ENCODE data around the gene NR2F1-AS1. TPM values are rescaled to one million over a fixed set of nuclear protein-coding genes. Genes with fewer than 3 reads are reported as not detected.

NR2F1-AS1 gene
- total and polyA plus RNA-seq, 9 of the 15 experiments (the other 6 are each of a cell fraction or from before 2014, with no cell fraction given) = not detected

DNA sequence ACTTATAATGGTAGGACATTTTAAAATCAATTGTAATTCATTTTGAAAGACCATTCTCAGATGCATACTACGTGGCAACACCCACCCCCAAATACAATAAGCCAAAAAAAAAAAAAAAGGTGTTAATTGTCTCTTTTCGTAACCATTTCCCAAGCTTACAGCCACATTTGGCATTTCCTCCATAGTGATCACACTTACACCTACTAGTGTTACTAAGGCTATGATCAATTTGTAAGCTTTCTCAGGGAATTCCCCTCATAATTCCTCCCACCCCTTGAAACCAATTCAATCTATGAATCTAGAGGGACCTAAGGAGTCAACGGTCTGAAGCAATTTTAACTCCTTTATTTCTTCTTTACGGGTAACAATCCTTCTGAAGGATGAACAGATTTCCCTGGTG is 42.1 kb upstream of the NR2F1-AS1 start (continued):
- no peak for TF ChIP-seq NR2C1 (IDR thresholded peaks at IDR 0.05)
- TF ChIP-seq NR2C1 (tag; IDR thresholded peaks at IDR 0.05) = no peak
- no peak for TF ChIP-seq FOXK1 (CRISPR knock-in tag; IDR thresholded peaks at IDR 0.05; ENCODE audit: borderline replicate concordance)

DNA sequence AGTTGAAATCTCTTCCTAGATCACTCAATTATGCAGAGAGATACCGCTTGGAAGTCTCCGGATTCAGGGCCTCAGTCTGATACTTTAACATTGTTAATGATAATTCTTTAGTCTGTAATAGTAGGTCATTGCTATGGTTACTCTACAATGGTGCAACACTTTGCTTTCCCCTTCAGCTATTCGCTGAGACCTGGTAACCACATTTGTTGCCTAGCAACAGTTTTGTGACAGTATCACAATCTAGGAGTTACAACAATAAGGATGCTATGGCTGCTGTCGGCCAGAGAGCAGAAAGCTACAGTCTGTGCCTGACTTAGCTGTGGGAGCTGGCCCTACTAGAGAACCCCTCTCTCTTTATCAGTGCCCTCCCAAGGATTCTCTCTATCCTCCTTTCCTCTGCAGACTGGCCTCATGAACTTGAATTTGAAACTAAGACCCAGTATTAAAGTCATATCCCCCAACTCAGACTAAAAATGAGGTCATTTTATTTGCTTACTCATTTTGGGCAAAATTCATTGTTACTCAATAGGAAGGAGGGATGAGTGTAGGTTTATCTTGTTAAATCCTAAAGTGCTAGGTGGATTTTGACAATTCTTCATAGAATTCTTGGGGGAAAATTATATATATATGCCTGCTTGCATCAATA is 41.3 kb upstream of the NR2F1-AS1 start:
- intact Hi-C loops (cut with micrococcal nuclease) = no loop called here
- no TSS peak for BruUV-seq (replicated peaks)

DNA sequence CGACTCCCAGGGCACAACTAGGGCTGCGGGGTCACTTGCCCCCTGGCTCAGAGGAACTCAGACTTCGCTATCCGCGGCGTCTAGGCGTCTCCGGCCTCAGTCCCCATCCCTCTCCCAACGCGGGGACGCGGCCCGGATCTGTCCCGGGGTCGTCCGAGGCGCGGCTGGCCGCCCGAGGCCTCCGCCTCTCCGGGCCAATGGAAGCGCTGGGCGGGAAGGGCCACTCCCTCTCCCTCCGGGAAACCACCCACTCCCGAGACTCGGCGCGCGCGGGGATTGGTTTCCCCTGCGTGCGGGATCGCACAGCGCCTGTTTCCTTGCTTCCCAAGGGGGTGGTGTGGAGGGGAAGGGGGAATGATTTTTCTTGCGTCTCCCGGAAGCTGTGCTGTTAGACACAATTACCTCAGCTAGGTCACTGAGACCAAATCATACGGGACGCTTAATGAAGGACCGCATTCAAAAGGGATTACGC is 40.3 kb upstream of the NR2F1-AS1 start:
- no peak overlapping the region for H3K27ac ChIP-seq (ENCODE audit: extremely low read depth, low read depth, low read length)
- no peak overlapping the region for H3K4me2 ChIP-seq (ENCODE audit: insufficient read depth, low read length)
- BruUV-seq (replicated peaks) = no TSS peak
- no peaks in the 10 kb centered on the region for H3K36me3 ChIP-seq (ENCODE audit: control insufficient read depth, insufficient read depth, low read length)
- POLR2A ChIA-PET = no interaction called here
- no peak overlapping the region for H2AFZ ChIP-seq (ENCODE audit: low read depth, low read length)
- H3K9me1 ChIP-seq (ENCODE audit: control insufficient read depth, insufficient read depth, low read length) = no peaks in the 10 kb centered on the region
- in situ Hi-C loops (cut with MboI) = no loop called here
- H3K79me2 ChIP-seq (ENCODE audit: control insufficient read depth, insufficient read depth, low read length) = no peaks in the 10 kb centered on the region
- CTCF ChIA-PET (ENCODE audit: low intra/inter-chr PET ratio) = no interaction called here
- no peaks in the 10 kb centered on the region for H3K9me3 ChIP-seq (replicated peaks; ENCODE audit: control insufficient read depth, insufficient read depth, low read depth, low read length)
- 57% methylated on average over 38 of the region's 41 CpGs for WGBS (ENCODE audit: insufficient coverage, low coverage, missing lambda C conversion rate)
- H3K27me3 ChIP-seq (ENCODE audit: control insufficient read depth in 2 of 2, insufficient read depth in 2 of 2, low read length in 2 of 2) = no peaks in the 10 kb centered on the region
- H3K4me1 ChIP-seq (replicated peaks in 1 of 2; ENCODE audit: control insufficient read depth in 2 of 2, insufficient read depth in 2 of 2, low read length in 2 of 2) = peaks cover 0 to 6% of the 10 kb centered on the region in 2 experiments; a peak in 1 of 5 replicates
- ATAC-seq (no peak), DNase-seq (ENCODE audit: extremely low read depth in 1 of 4, low spot score in 3 of 4) (no peak), FAIRE-seq (no peak)
- intact Hi-C loops (cut with micrococcal nuclease) = no loop called here
- no peaks in the 10 kb centered on the region for H4K20me1 ChIP-seq (replicated peaks; ENCODE audit: control insufficient read depth, insufficient read depth, low read length)
- H3K4me3 ChIP-seq = no peak overlapping the region
- no peak for TF ChIP-seq RFX1 (IDR thresholded peaks at IDR 0.05)
- no peak for TF ChIP-seq CCAR2 (IDR thresholded peaks at IDR 0.05; ENCODE audit: low read depth, low read length)
- no peak for TF ChIP-seq CREM (IDR thresholded peaks at IDR 0.05; ENCODE audit: low read depth)
- no peak for TF ChIP-seq TGIF2 (CRISPR knock-in tag; IDR thresholded peaks at IDR 0.05)
- TF ChIP-seq, protein P1, sequence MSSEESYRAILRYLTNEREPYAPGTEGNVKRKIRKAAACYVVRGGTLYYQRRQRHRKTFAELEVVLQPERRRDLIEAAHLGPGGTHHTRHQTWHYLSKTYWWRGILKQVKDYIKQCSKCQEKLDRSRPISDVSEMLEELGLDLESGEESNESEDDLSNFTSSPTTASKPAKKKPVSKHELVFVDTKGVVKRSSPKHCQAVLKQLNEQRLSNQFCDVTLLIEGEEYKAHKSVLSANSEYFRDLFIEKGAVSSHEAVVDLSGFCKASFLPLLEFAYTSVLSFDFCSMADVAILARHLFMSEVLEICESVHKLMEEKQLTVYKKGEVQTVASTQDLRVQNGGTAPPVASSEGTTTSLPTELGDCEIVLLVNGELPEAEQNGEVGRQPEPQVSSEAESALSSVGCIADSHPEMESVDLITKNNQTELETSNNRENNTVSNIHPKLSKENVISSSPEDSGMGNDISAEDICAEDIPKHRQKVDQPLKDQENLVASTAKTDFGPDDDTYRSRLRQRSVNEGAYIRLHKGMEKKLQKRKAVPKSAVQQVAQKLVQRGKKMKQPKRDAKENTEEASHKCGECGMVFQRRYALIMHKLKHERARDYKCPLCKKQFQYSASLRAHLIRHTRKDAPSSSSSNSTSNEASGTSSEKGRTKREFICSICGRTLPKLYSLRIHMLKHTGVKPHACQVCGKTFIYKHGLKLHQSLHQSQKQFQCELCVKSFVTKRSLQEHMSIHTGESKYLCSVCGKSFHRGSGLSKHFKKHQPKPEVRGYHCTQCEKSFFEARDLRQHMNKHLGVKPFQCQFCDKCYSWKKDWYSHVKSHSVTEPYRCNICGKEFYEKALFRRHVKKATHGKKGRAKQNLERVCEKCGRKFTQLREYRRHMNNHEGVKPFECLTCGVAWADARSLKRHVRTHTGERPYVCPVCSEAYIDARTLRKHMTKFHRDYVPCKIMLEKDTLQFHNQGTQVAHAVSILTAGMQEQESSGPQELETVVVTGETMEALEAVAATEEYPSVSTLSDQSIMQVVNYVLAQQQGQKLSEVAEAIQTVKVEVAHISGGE (CRISPR knock-in tag; IDR thresholded peaks at IDR 0.05) = peak in 1 of 3 experiments; percentile 55; a peak in 1 of 6 replicates
- no peak overlapping the region for H3K9ac ChIP-seq (ENCODE audit: insufficient read depth in 1 of 2, low read depth in 2 of 2, low read length in 2 of 2)

More for the DNA sequence above, 41.3 kb upstream of the NR2F1-AS1 start:
- CTCF ChIA-PET (ENCODE audit: low intra/inter-chr PET ratio) = no interaction called here
- FAIRE-seq = no peak
- ATAC-seq = no peak
- peaks cover 0 to 6% of the 10 kb centered on the region in 2 experiments; a peak in 1 of 5 replicates for H3K4me1 ChIP-seq (replicated peaks in 1 of 2; ENCODE audit: control insufficient read depth in 2 of 2, insufficient read depth in 2 of 2, low read length in 2 of 2)
- H2AFZ ChIP-seq (ENCODE audit: low read depth, low read length) = no peak overlapping the region
- H3K9ac ChIP-seq (ENCODE audit: insufficient read depth in 1 of 2, low read depth in 2 of 2, low read length in 2 of 2) = no peak overlapping the region
- H4K20me1 ChIP-seq (replicated peaks; ENCODE audit: control insufficient read depth, insufficient read depth, low read length) = no peaks in the 10 kb centered on the region
- H3K36me3 ChIP-seq (ENCODE audit: control insufficient read depth, insufficient read depth, low read length) = no peaks in the 10 kb centered on the region
- no peak for DNase-seq (ENCODE audit: extremely low read depth in 1 of 4, low spot score in 3 of 4)
- H3K4me3 ChIP-seq = no peak overlapping the region
- H3K79me2 ChIP-seq (ENCODE audit: control insufficient read depth, insufficient read depth, low read length) = no peaks in the 10 kb centered on the region
- H3K27ac ChIP-seq (ENCODE audit: extremely low read depth, low read depth, low read length) = no peak overlapping the region
- in situ Hi-C loops (cut with MboI) = no loop called here
- no peak overlapping the region for H3K4me2 ChIP-seq (ENCODE audit: insufficient read depth, low read length)
- WGBS (ENCODE audit: insufficient coverage, low coverage, missing lambda C conversion rate) = 5% methylated on average over 4 of the region's 4 CpGs
- POLR2A ChIA-PET = no interaction called here
- H3K27me3 ChIP-seq (ENCODE audit: control insufficient read depth in 2 of 2, insufficient read depth in 2 of 2, low read length in 2 of 2) = no peaks in the 10 kb centered on the region
- no peaks in the 10 kb centered on the region for H3K9me3 ChIP-seq (replicated peaks; ENCODE audit: control insufficient read depth, insufficient read depth, low read depth, low read length)
- H3K9me1 ChIP-seq (ENCODE audit: control insufficient read depth, insufficient read depth, low read length) = no peaks in the 10 kb centered on the region
- TF ChIP-seq RFX1 (IDR thresholded peaks at IDR 0.05) = peak; percentile 66
- no peak for TF ChIP-seq ADNP (tag; IDR thresholded peaks at IDR 0.05)

Data from K562 (cell line).